GM10248 (cell line): ENCODE data around the gene TET3.

ENCODE experiments used
- CTCF ChIA-PET: fragments of 300-600 bp; sonication (Branson Sonifier 250); formaldehyde crosslinking; extraction: SDS; loops from one replicate; lab custom pipeline; 2021; ENCODE audit warnings: antibody characterized with exemption; lab: Yijun Ruan, JAX
- POLR2A ChIA-PET: fragments of 350-650 bp; sonication (Branson Sonifier 250); formaldehyde crosslinking; extraction: SDS; loops from one replicate; lab custom pipeline; 2020; ENCODE audit warnings: antibody characterized with exemption; lab: Yijun Ruan, JAX
- DNase-seq: peaks from one replicate; pipeline ENCODE4 v3.0.0; 2012; ENCODE audit errors: extremely low spot score
- CTCF ChIP-seq: IDR thresholded peaks from 2 replicates; pipeline ENCODE4 v1.5.1; 2012; ENCODE audit warnings: mild to moderate bottlenecking, low read depth; ENCODE audit errors: extremely low read depth, missing control alignments, control extremely low read depth

The TET3 gene

GRCh38 chr2:74010087-74010541 is 25.4 kb downstream of the TET3 start:
- no peak for TF ChIP-seq CTCF
- CTCF ChIA-PET = interaction anchor here (1.1 to 2.4 kb wide), 2 partner anchors 22 to 23 kb away, joined by 6 to 7 read pairs; no protein-coding TSS in a partner anchor
- DNase-seq = no peak
- POLR2A ChIA-PET = no interaction called here

- ChIA-PET POLR2A (interaction anchor here (0.7 kb wide), 1 partner anchor 10 kb away, joined by 7 read pairs; no protein-coding TSS in a partner anchor), CTCF (no interaction called here)
- no peak for TF ChIP-seq CTCF
- DNase-seq = no peak
Observed at GRCh38 chr2:74011246-74011645, 26.5 kb downstream of the TET3 start.

DNA sequence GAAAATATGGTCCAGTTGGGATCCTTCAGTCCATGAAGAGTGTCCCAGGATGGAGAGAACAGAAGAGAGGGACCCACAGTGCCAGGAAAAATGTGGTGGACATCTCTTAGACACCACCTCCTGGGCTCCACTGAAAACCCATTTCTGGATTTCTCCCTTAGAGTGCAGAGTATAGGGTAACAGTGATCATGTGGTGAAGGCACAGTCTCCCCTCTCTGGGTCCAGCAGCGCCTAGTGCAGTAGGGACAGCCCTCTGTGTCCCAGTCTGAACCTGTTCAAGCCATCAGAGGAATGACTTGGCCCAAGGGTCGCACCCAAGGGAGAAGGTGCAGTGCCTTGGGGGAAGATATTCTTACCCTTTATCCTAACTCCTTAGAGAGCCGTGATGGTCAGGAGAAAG is 30.1 kb downstream of the TET3 start:
- TF ChIP-seq CTCF = no peak
- POLR2A ChIA-PET = no interaction called here
- no peak for DNase-seq
- CTCF ChIA-PET = interaction anchor here (1.3 to 1.4 kb wide), 2 partner anchors 9 to 19 kb away, joined by 5 read pairs; no protein-coding TSS in a partner anchor

DNA sequence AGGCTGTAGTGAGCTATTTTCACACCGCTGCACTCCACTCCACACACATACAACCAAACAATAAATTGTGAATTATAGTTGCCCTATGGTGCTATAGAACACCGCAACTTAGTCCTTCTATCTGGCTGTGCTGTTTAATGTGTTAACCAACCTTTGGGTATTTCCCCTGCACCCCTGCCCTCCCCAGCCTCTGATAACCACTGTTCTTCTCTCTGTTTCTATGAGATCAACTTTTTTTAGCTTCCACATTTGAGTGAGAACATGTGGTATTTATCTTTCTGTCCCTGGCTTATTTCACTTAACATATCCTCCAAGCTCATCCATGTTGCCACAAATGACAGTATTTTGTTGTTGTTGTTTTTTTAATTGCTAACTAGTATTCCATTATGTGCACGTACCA is 32.5 kb downstream of the TET3 start:
- DNase-seq = no peak
- ChIA-PET CTCF (interaction anchor here (0.8 to 5.8 kb wide), 9 partner anchors 8 to 96 kb away, joined by 3 to 30 read pairs (median 3); no protein-coding TSS in a partner anchor), POLR2A (no interaction called here)
- no peak for TF ChIP-seq CTCF

DNA sequence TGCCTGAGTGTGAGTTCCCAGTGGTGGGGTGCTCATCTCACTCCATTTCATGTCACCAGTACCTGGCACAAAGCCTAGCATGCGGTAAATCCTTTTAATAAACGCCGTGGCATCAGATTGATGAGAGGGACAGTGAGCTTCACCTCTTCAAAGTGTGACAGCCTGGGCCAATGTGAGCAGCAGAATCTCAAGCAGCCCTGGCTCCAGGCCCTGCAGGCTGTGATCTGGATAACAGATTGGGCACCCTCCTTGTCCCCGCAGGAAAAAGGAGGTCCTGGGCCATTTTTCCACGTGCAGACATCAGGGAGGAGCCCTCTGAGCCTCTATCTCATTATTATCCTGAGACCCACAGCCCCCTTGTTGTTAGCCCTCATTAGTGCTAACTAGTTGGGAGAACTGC is 34.8 kb downstream of the TET3 start:
- TF ChIP-seq CTCF = no peak
- ChIA-PET POLR2A (interaction anchor here (0.8 kb wide), 1 partner anchor 13 kb away, joined by 5 read pairs; no protein-coding TSS in a partner anchor), CTCF (interaction anchor here (1.3 to 5.8 kb wide), 9 partner anchors 12 to 195 kb away, joined by 3 to 30 read pairs (median 5); partner anchors contain the start of gene MTHFD2)
- no peak for DNase-seq

DNA sequence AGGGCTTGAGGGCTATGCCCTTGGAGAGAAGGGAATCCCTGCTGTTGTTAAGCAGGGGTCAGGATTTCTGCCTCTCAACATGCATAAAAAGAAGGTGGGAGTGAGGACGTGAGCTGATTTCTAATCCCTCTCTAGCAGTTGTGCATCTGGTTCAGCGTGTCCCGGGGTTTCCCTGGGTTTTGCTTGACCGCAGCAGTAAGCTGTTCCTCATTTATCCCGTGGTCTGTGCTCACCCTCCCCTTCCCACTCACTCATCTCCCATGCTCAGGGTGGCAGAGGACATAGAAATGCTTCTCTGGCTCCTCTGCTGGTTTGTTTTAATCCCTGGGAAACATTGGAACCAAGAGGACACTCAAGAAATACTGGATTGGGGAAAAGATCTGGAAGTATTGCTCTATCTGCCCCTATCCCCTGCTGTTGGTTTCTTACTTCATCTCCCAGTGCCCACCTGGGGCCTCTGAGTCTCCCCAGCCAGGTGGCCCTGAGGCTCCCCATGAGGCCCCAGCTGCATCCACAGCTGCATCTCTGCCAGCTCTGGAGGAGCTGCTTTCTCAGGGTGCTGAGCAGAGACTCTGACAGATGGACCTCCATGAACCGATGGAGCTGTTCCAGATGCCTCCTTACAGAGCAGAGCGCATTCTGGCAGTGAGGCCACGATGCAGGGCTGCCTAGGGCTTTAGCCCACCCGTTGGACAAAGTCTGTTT is 36.1 kb downstream of the TET3 start:
- no peak for DNase-seq

More for the DNA sequence above, 36.1 kb downstream of the TET3 start:
- TF ChIP-seq CTCF = no peak
- CTCF ChIA-PET = interaction anchor here (0.9 to 5.8 kb wide), 7 partner anchors 10 to 197 kb away, joined by 3 to 30 read pairs (median 5); no protein-coding TSS in a partner anchor
- POLR2A ChIA-PET = interaction anchor here (0.6 kb wide), 1 partner anchor 96 kb away, joined by 4 read pairs; no protein-coding TSS in a partner anchor
